PC-3 (cell line): ENCODE data around the gene CALCB.

Source experiments
- CTCF ChIP-seq: fragments of 300-600 bp; sonication (generic); conservative IDR thresholded peaks from 2 replicates; pipeline ENCODE4 v1.5.1; 2017; ENCODE audit warnings: antibody characterized with exemption, low read depth, mild to moderate bottlenecking, low read length
- EZH2 ChIP-seq: fragments of 300-600 bp; sonication (generic); IDR thresholded peaks from one replicate; pipeline ENCODE4 v1.6.1; 2017; ENCODE audit warnings: antibody characterized with exemption, mild to moderate bottlenecking, low read length; ENCODE audit not compliant: unreplicated experiment

DNA sequence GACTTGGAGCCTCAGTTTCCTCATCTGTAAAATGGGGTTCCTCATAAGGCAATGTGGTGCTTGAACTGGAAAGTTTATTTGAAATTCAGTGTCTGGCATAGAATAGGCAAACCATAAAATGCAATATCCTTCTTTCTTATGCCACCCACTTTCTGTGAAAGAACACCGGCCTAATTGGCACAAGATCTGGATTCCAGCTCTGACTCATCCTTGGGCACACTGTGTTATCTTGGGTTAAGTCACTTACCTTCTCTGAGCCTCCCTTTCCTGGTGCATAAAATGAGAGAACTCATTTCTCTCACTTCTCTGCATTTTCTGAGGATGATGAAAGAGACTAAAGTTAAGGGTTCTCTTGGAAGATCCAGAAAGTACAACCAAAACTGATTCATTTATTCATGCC is 46.4 kb downstream of the CALCB start:
- TF ChIP-seq CTCF (no peak), EZH2 (no peak)
